ENCODE results near the gene AP5M1.
"Not testable (repeated sequence)": the region's sequence is repeated elsewhere in the genome, so short reads cannot be mapped to it uniquely, and the experiment has no call there.

Gene AP5M1

DNA sequence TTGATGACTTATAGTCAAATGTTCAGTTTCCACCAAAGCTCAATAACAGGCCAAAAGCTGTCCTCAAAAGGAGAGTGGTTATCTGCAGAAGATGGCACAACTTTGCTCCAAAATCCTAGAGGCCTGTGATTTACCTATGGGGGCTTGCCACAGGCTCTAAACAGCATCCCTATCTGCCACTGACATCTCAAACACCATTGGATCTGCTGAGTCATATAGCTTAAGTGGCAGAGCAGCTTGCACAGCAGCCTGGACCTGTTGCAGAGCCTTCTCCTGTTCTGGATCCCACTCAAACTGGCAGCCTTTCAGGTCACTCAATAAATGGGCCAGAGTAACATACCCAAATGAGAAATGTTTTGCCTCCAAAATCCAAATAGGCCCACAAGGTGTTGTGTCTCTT, 61.1 kb downstream of the AP5M1 start:
- TF ChIP-seq, protein P1, sequence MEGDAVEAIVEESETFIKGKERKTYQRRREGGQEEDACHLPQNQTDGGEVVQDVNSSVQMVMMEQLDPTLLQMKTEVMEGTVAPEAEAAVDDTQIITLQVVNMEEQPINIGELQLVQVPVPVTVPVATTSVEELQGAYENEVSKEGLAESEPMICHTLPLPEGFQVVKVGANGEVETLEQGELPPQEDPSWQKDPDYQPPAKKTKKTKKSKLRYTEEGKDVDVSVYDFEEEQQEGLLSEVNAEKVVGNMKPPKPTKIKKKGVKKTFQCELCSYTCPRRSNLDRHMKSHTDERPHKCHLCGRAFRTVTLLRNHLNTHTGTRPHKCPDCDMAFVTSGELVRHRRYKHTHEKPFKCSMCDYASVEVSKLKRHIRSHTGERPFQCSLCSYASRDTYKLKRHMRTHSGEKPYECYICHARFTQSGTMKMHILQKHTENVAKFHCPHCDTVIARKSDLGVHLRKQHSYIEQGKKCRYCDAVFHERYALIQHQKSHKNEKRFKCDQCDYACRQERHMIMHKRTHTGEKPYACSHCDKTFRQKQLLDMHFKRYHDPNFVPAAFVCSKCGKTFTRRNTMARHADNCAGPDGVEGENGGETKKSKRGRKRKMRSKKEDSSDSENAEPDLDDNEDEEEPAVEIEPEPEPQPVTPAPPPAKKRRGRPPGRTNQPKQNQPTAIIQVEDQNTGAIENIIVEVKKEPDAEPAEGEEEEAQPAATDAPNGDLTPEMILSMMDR (conservative IDR thresholded peaks at IDR 0.05; ENCODE audit: low read depth) = no peak
- DNase-seq (ENCODE audit: low spot score) = no peak
- POLR2A ChIA-PET (ENCODE audit: low non-redundant PET) = no interaction called here
- CTCF ChIA-PET = no interaction called here
- H3K27ac ChIP-seq = no peak overlapping the region

DNA sequence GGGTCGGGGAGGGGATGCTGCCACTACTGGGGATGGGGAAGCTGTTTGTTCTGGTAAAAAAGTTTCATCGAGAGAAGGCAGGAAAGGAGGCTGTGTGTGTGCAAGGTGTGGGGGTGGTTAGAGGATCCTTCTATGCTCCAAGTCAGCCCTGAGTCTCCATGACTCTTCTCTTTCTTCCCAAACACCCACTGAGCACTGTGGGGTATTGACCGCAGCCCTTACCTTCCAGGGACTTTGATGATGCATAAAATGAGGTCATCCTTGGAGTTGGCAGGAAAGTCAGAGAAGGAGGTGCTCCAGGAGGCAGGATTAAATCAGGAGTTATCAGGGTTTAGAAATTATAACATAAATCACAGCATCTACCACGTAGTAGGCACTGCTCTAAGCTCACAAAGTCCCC, 63.7 kb downstream of the AP5M1 start:
- DNase-seq (ENCODE audit: low spot score); CTCF ChIA-PET; POLR2A ChIA-PET (ENCODE audit: low non-redundant PET); H3K27ac ChIP-seq: not testable (repeated sequence)

DNA sequence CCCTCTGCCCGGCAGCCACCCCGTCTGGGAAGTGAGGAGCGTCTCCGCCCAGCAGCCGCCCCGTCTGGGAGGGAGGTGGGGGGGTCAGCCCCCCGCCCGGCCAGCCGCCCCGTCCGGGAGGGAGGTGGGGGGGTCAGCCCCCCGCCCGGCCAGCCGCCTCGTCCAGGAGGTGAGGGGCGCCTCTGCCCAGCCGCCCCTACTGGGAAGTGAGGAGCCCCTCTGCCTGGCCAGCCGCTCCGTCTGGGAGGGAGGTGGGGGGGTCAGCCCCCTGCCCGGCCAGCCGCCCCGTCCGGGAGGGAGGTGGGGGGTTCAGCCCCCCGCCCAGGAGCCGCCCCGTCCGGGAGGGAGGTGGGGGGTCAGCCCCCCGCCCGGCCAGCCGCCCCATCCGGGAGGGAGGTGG, 65.0 kb downstream of the AP5M1 start:
- CTCF ChIA-PET; DNase-seq (ENCODE audit: low spot score); H3K27ac ChIP-seq; POLR2A ChIA-PET (ENCODE audit: low non-redundant PET): not testable (repeated sequence)

DNA sequence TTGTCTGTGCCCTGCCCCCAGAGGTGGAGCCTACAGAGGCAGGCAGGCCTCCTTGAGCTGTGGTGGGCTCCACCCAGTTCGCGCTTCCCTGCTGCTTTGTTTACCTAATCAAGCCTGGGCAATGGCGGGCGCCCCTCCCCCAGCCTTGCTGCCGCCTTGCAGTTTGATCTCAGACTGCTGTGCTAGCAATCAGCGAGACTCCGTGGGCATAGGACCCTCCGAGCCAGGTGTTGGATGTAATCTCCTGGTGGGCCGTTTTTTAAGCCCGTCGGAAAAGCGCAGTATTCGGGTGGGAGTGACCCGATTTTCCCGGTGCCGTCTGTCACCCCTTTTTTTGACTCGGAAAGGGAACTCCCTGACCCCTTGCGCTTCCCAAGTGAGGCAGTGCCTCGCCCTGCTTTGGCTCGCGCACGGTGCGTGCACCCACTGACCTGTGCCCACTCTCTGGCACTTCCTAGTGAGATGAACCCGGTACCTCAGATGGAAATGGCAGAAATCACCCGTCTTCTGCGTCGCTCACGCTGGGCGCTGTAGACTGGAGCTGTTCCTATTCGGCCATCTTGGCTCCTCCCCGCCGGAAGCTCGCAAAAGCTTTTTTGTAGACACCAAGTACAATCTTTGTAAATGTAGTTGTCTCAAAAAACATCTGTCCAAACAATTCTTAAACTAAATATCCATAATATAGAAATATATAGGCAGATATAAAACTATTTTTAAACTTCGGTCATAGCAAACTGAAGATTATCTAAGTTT, 75.0 kb downstream of the AP5M1 start:
- POLR2A ChIA-PET (ENCODE audit: low non-redundant PET); H3K27ac ChIP-seq; CTCF ChIA-PET; DNase-seq (ENCODE audit: low spot score): not testable (repeated sequence)

DNA sequence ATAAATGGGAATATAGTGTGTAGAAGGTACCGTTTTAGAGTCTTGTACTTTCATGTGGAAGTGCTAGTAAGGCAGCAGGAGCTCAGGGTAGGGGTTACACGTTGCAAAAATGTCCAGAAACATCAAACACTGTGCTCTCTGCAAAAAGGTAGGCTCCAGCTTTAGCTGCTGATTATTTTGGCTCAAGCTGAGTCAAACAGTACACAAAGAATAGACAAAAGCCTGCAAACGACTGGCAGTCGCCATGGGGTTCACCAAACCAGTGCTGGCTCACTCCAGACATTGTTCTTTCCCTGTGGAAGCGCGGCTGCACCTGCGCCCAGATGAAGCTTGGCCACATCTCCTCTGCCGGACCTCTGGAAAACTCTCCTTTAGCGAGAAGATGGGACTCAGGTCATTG, 76.3 kb downstream of the AP5M1 start:
- TF ChIP-seq, protein P1 (conservative IDR thresholded peaks at IDR 0.05; ENCODE audit: low read depth) = no peak
- DNase-seq (ENCODE audit: low spot score) = no peak
- POLR2A ChIA-PET (ENCODE audit: low non-redundant PET) = no interaction called here
- CTCF ChIA-PET = interaction anchor here (0.6 kb wide), 1 partner anchor 40 kb away, joined by 4 read pairs; no protein-coding TSS in a partner anchor
- no peak overlapping the region for H3K27ac ChIP-seq

DNA sequence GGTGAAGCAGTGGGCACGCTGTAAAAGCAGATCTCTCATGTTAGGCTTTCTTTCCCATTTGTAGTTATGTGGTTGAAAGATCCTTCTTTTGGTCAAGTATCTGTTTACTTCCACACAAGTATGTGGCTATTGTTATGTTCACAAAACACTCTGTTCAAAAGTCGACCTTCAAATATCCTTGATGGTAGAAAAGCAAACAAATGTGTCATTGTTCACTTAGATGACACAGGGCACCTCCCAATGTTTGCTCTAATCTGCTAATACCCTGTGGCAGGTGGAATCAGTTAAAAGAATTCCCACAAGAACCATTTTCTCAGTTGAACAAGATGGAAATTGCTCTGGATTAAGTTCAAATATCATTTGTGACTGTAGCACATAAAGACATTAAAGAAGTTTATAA, 78.0 kb downstream of the AP5M1 start:
- TF ChIP-seq, protein P1 (conservative IDR thresholded peaks at IDR 0.05; ENCODE audit: low read depth) = no peak
- H3K27ac ChIP-seq = no peak overlapping the region
- ChIA-PET CTCF (no interaction called here), POLR2A (ENCODE audit: low non-redundant PET) (no interaction called here)
- no peak for DNase-seq (ENCODE audit: low spot score)

Measured in RWPE1 (cell line).